Measurements from ENCODE around the gene ZBTB7A.

ZBTB7A gene

GRCh38 chr19:4007021-4007835 lies 59.5 kb downstream of the ZBTB7A start, which contains the start of gene PIAS4 (continued):
- TF ChIP-seq REST (tag by site-specific recombination; IDR thresholded peaks at IDR 0.05): peak; percentile 11; the same call in 1 of the 2 replicates
- no peak for TF ChIP-seq ZNF132 (tag by site-specific recombination; IDR thresholded peaks at IDR 0.05; ENCODE audit: borderline replicate concordance)
- no peak for TF ChIP-seq REPIN1 (tag by site-specific recombination; IDR thresholded peaks at IDR 0.05; ENCODE audit: low read depth)
- no peak for TF ChIP-seq TCF7L2 (IDR thresholded peaks at IDR 0.05; ENCODE audit: borderline replicate concordance, low read depth, low read length)
- no peak for TF ChIP-seq ZNF416 (tag by site-specific recombination; IDR thresholded peaks at IDR 0.05)
- TF ChIP-seq ZNF10 (tag by site-specific recombination; IDR thresholded peaks at IDR 0.05): no peak; the same call in 1 of the 2 replicates
- TF ChIP-seq ZNF626 (tag by site-specific recombination; IDR thresholded peaks at IDR 0.05): no peak
- TF ChIP-seq SCRT1 (tag by site-specific recombination; IDR thresholded peaks at IDR 0.05; ENCODE audit: borderline replicate concordance): no peak
- TF ChIP-seq ZNF121 (tag by site-specific recombination; IDR thresholded peaks at IDR 0.05): no peak
- TF ChIP-seq ZNF449 (tag by site-specific recombination; IDR thresholded peaks at IDR 0.05): peak; percentile 41; the same call in 1 of the 2 replicates
- peak; percentile 82 for TF ChIP-seq ZNF423 (tag by site-specific recombination; IDR thresholded peaks at IDR 0.05)
- TF ChIP-seq SP2 (tag by site-specific recombination; IDR thresholded peaks at IDR 0.05): peak; percentile 64
- peak; percentile 83; the same call in 1 of the 2 replicates for TF ChIP-seq KLF8 (tag by site-specific recombination; IDR thresholded peaks at IDR 0.05)
- 0 out of 2 replicates have a peak, but pooled peaks have one; percentile 10 for TF ChIP-seq ZNF561 (tag by site-specific recombination; IDR thresholded peaks at IDR 0.05; ENCODE audit: borderline replicate concordance)
- TF ChIP-seq ZFP69B (tag by site-specific recombination; IDR thresholded peaks at IDR 0.05): peak; percentile 98
- peak; percentile 97 for TF ChIP-seq ZIC2 (tag by site-specific recombination; IDR thresholded peaks at IDR 0.05)
- TF ChIP-seq ZBTB7A (tag by site-specific recombination; IDR thresholded peaks at IDR 0.05; ENCODE audit: low read depth): peak; percentile 53; the same call in 1 of the 2 replicates
- TF ChIP-seq ZSCAN5A (tag by site-specific recombination; IDR thresholded peaks at IDR 0.05): peak; percentile 39; the same call in 1 of the 2 replicates
- TF ChIP-seq ZNF544 (tag by site-specific recombination; IDR thresholded peaks at IDR 0.05): no peak
- TF ChIP-seq ZNF510 (tag by site-specific recombination; IDR thresholded peaks at IDR 0.05; ENCODE audit: insufficient replicate concordance): no peak
- peak; percentile 79 for TF ChIP-seq ZNF335 (tag by site-specific recombination; conservative IDR thresholded peaks at IDR 0.05)
- no peak; the same call in 1 of the 2 replicates for TF ChIP-seq OSR2 (tag by site-specific recombination; IDR thresholded peaks at IDR 0.05)
- TF ChIP-seq TRIM28 (IDR thresholded peaks at IDR 0.05; ENCODE audit: borderline replicate concordance, low read length): no peak
- peak; percentile 48; the same call in 1 of the 2 replicates for TF ChIP-seq ZBTB17 (tag by site-specific recombination; IDR thresholded peaks at IDR 0.05)
- TF ChIP-seq SCRT2 (tag by site-specific recombination; IDR thresholded peaks at IDR 0.05): no peak
- TF ChIP-seq ZNF610 (tag by site-specific recombination; IDR thresholded peaks at IDR 0.05; ENCODE audit: borderline replicate concordance): 0 out of 2 replicates have a peak, but pooled peaks have one; percentile 57
- TF ChIP-seq ZNF155 (tag by site-specific recombination; IDR thresholded peaks at IDR 0.05): no peak
- no peak for TF ChIP-seq ZNF26 (tag by site-specific recombination; IDR thresholded peaks at IDR 0.05)
- TF ChIP-seq ZNF2 (tag by site-specific recombination; IDR thresholded peaks at IDR 0.05): peak; percentile 92

Data from HEK293 (cell line).